Uterus (tissue), 4 donors: ENCODE data around the gene NAXE. TPM values are rescaled to one million over a fixed set of nuclear protein-coding genes. Genes with fewer than 3 reads are reported as not detected.

Experiments used
- DNase-seq, 2 donors: peaks; one replicate each; pipeline ENCODE4 v3.0.0-alpha.2; 2019 to 2020
- H3K27ac ChIP-seq, 2 donors: fragments of 200-600 bp; sonication (generic); 1 replicate in 1 of 2; 2 replicates in 1 of 2; pipeline ENCODE4 v1.5.1; 2016 to 2018
- H3K27me3 ChIP-seq, 2 donors: fragments of 200-600 bp; sonication (generic); one replicate each; pipeline ENCODE4 v1.5.1; 2018 to 2019; ENCODE audit warnings: control low read depth in 1 of 2
- H3K36me3 ChIP-seq, 2 donors: fragments of 200-600 bp; sonication (generic); one replicate each; pipeline ENCODE4 v1.5.1; 2019; ENCODE audit warnings: control low read depth in 1 of 2
- H3K4me1 ChIP-seq, 2 donors: fragments of 200-600 bp; sonication (generic); one replicate each; pipeline ENCODE4 v1.5.1; 2018 to 2019; ENCODE audit warnings: control low read depth in 1 of 2
- H3K4me3 ChIP-seq, 2 donors: fragments of 200-600 bp; sonication (generic); 1 replicate in 1 of 2; 2 replicates in 1 of 2; pipeline ENCODE4 v1.5.1; 2018 to 2019; ENCODE audit warnings: mild to moderate bottlenecking in 1 of 2
- H3K9me3 ChIP-seq, 2 donors: fragments of 200-600 bp; sonication (generic); one replicate each; pipeline ENCODE4 v1.5.1; 2019; ENCODE audit warnings: control low read depth in 1 of 2
- POLR2A ChIP-seq, 2 donors: fragments of 450-650 bp; IDR thresholded peaks; one replicate each; pipeline ENCODE4 v1.6.1; 2016; ENCODE audit warnings: antibody characterized with exemption in 2 of 2, mild to moderate bottlenecking in 1 of 2, moderate library complexity in 1 of 2
- intact Hi-C: fragments of 100-400 bp; cut with DNase I; formaldehyde crosslinking; loops from one replicate; pipeline ENCODE4 v1.15.1; 2023; ENCODE audit warnings: low total_unique reads
- total RNA-seq, 4 donors: library from RNA; depleted of rRNA in 3 of 4; stranded (reverse); fragments of >200 nt in 3 of 4; gene quantifications; one replicate each; pipeline versions ENCODE4 v1.1.0 to v1.2.4, GENCODE V29; 2014 to 2023
- TF ChIP-seq, protein P1 (sequence below), 4 experiments: fragments of 200-600 bp in 2 of 4; fragments of 450-650 bp in 2 of 4; sonication (generic) in 2 of 4; IDR thresholded peaks; one replicate each; pipeline ENCODE4 v1.5.1; 2016 to 2019; ENCODE audit warnings: antibody characterized with exemption in 4 of 4, mild to moderate bottlenecking in 2 of 4, moderate library complexity in 1 of 4
- donor health status: DM: yes; HTN: yes; CAD: no.

NAXE gene
- total RNA-seq, 4 donors from 2014 or later = 39.5 to 74.4 (median 52.2) TPM

- Histone ChIP-seq H3K9me3 (no peaks in the 10 kb centered on the region), H3K27me3 (no peaks in the 10 kb centered on the region), H3K36me3 (no peaks in the 10 kb centered on the region), H3K4me3 (no peak overlapping the region), H3K4me1 (peaks cover 0 to 17% of the 10 kb centered on the region in 2 donors), H3K27ac (peak overlapping the region in 1 of 2 donors; percentile 16)
- DNase-seq = peak; percentile 28 to 46
- TF ChIP-seq, protein P1, sequence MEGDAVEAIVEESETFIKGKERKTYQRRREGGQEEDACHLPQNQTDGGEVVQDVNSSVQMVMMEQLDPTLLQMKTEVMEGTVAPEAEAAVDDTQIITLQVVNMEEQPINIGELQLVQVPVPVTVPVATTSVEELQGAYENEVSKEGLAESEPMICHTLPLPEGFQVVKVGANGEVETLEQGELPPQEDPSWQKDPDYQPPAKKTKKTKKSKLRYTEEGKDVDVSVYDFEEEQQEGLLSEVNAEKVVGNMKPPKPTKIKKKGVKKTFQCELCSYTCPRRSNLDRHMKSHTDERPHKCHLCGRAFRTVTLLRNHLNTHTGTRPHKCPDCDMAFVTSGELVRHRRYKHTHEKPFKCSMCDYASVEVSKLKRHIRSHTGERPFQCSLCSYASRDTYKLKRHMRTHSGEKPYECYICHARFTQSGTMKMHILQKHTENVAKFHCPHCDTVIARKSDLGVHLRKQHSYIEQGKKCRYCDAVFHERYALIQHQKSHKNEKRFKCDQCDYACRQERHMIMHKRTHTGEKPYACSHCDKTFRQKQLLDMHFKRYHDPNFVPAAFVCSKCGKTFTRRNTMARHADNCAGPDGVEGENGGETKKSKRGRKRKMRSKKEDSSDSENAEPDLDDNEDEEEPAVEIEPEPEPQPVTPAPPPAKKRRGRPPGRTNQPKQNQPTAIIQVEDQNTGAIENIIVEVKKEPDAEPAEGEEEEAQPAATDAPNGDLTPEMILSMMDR (IDR thresholded peaks at IDR 0.05) = no peak
- no peak for TF ChIP-seq POLR2A (IDR thresholded peaks at IDR 0.05)
- intact Hi-C loops = no loop called here
These were observed 46.8 kb downstream of the NAXE start for GRCh38 chr1:156638189-156638985.

- H3K27me3 ChIP-seq = no peaks in the 10 kb centered on the region
- intact Hi-C loops = no loop called here
These were observed 48.1 kb downstream of the NAXE start for GRCh38 chr1:156639601-156640101.

GRCh38 chr1:156640842-156641706 lies 49.5 kb downstream of the NAXE start:
- H3K27me3 ChIP-seq = no peaks in the 10 kb centered on the region
- H3K9me3 ChIP-seq = no peaks in the 10 kb centered on the region
- intact Hi-C loops = no loop called here
- H3K4me1 ChIP-seq = peaks cover 0 to 17% of the 10 kb centered on the region in 2 donors
- H3K27ac ChIP-seq = peak overlapping the region; percentile 10 to 31
- no peak for DNase-seq
- no peaks in the 10 kb centered on the region for H3K36me3 ChIP-seq
- peak overlapping the region in 1 of 2 donors; percentile 27 for H3K4me3 ChIP-seq
- no peak for TF ChIP-seq POLR2A (IDR thresholded peaks at IDR 0.05)
- TF ChIP-seq, protein P1 (IDR thresholded peaks at IDR 0.05) = no peak

More at GRCh38 chr1:156639601-156640101, 48.1 kb downstream of the NAXE start:
- TF ChIP-seq POLR2A (IDR thresholded peaks at IDR 0.05) = no peak
- DNase-seq = no peak
- Histone ChIP-seq H3K27ac (no peak overlapping the region), H3K4me3 (no peak overlapping the region), H3K9me3 (no peaks in the 10 kb centered on the region), H3K36me3 (no peaks in the 10 kb centered on the region), H3K4me1 (peaks cover 0 to 17% of the 10 kb centered on the region in 2 donors)

- no peak for TF ChIP-seq POLR2A (IDR thresholded peaks at IDR 0.05)
- TF ChIP-seq, protein P1 (IDR thresholded peaks at IDR 0.05) = no peak
- DNase-seq = peak; percentile 50 to 61
- intact Hi-C loops = no loop called here
- H3K27ac ChIP-seq = peak within 1 kb of the TSS; percentile 10 to 31
- H3K4me1 ChIP-seq = peaks cover 0 to 17% of the 10 kb centered on the region in 2 donors
- no peaks in the 10 kb centered on the region for H3K27me3 ChIP-seq
- peak within 1 kb of the TSS; percentile 27 to 29 for H3K4me3 ChIP-seq
- H3K36me3 ChIP-seq = no peaks in the 10 kb centered on the region
- H3K9me3 ChIP-seq = no peaks in the 10 kb centered on the region
These were observed 50.2 kb downstream of the NAXE start, which contains the start of gene BCAN for GRCh38 chr1:156641761-156642264. Gene BCAN (plus strand): TSS chr1:156642117. CDS start chr1:156646055, 3,938 bp downstream.

GRCh38 chr1:156642265-156643048 lies 50.9 kb downstream of the NAXE start:
- TF ChIP-seq, protein P1 (IDR thresholded peaks at IDR 0.05) = no peak
- Histone ChIP-seq H3K9me3 (no peaks in the 10 kb centered on the region), H3K4me3 (peak overlapping the region; percentile 27 to 29), H3K4me1 (peaks cover 0 to 17% of the 10 kb centered on the region in 2 donors), H3K27ac (peak overlapping the region in 1 of 2 donors; percentile 10), H3K27me3 (no peaks in the 10 kb centered on the region), H3K36me3 (no peaks in the 10 kb centered on the region)
- DNase-seq = no peak
- intact Hi-C loops = no loop called here
